ENCODE data around the gene ZSCAN23. TPM values are rescaled to one million over a fixed set of nuclear protein-coding genes. Genes with fewer than 3 reads are reported as not detected.
A peak's percentile ranks its signal among the peaks of the same experiment; 100 is the strongest.

ZSCAN23 gene
- total and polyA plus RNA-seq, 9 of the 15 experiments (the other 6 are each of a cell fraction or from before 2014, with no cell fraction given), result 0.05 to 0.29 (median 0.21) TPM; not detected in 1

DNA sequence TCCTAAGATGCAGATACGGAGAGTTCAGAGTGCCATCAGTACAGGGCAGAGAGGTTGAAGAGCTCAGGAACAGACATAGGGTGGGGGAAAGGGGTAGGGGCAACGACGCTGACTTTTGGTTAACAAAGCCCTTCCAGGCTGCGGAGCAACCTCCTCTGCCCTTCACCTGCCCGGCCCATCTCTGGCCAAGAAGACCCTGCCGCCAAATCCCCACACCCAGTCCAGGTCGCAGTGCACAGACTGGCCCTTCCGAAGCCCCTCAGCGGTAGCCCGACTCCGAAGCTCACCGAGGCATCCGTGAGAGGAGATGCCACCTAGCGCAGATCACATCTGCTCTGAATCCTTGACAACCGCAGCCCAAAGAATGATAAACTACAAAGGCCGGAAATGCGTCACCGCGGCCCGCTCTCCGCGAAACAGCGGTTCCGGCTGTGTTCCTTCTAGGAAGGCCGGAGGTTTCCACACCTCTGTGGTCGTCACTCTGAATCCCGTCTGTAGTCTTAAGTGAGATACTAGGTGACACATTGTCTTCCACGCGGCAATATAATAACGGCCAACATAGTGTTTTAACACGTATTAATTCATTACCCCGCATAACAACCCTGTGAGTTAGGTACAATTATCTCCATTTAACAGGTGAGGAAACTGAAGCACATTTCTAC, at the start of gene ZSCAN23 (continued):
- TF ChIP-seq MGA (IDR thresholded peaks at IDR 0.05) (0 out of 2 replicates have a peak, but pooled peaks have one; percentile 24), RCOR1 (IDR thresholded peaks at IDR 0.05; ENCODE audit: borderline replicate concordance in 1 of 2, low read depth in 2 of 2, low read length in 2 of 2) (no peak), CEBPB (tag; IDR thresholded peaks at IDR 0.05) (no peak), KDM2B (CRISPR knock-in tag; IDR thresholded peaks at IDR 0.05) (no peak), ZNF121 (CRISPR knock-in tag; conservative IDR thresholded peaks at IDR 0.05) (no peak), BRCA1 (IDR thresholded peaks at IDR 0.05) (no peak), BRCA1 (CRISPR knock-in tag; IDR thresholded peaks at IDR 0.05) (no peak), ZBTB1 (CRISPR knock-in tag; IDR thresholded peaks at IDR 0.05; ENCODE audit: borderline replicate concordance, low read depth) (no peak)
- TF ChIP-seq, protein P1, sequence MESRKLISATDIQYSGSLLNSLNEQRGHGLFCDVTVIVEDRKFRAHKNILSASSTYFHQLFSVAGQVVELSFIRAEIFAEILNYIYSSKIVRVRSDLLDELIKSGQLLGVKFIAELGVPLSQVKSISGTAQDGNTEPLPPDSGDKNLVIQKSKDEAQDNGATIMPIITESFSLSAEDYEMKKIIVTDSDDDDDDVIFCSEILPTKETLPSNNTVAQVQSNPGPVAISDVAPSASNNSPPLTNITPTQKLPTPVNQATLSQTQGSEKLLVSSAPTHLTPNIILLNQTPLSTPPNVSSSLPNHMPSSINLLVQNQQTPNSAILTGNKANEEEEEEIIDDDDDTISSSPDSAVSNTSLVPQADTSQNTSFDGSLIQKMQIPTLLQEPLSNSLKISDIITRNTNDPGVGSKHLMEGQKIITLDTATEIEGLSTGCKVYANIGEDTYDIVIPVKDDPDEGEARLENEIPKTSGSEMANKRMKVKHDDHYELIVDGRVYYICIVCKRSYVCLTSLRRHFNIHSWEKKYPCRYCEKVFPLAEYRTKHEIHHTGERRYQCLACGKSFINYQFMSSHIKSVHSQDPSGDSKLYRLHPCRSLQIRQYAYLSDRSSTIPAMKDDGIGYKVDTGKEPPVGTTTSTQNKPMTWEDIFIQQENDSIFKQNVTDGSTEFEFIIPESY (CRISPR knock-in tag; IDR thresholded peaks at IDR 0.05), result peak; percentile 89
- TF ChIP-seq, protein P2, sequence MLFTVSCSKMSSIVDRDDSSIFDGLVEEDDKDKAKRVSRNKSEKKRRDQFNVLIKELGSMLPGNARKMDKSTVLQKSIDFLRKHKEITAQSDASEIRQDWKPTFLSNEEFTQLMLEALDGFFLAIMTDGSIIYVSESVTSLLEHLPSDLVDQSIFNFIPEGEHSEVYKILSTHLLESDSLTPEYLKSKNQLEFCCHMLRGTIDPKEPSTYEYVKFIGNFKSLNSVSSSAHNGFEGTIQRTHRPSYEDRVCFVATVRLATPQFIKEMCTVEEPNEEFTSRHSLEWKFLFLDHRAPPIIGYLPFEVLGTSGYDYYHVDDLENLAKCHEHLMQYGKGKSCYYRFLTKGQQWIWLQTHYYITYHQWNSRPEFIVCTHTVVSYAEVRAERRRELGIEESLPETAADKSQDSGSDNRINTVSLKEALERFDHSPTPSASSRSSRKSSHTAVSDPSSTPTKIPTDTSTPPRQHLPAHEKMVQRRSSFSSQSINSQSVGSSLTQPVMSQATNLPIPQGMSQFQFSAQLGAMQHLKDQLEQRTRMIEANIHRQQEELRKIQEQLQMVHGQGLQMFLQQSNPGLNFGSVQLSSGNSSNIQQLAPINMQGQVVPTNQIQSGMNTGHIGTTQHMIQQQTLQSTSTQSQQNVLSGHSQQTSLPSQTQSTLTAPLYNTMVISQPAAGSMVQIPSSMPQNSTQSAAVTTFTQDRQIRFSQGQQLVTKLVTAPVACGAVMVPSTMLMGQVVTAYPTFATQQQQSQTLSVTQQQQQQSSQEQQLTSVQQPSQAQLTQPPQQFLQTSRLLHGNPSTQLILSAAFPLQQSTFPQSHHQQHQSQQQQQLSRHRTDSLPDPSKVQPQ (CRISPR knock-in tag; IDR thresholded peaks at IDR 0.05; ENCODE audit: borderline replicate concordance), result no peak
